NCI-H2227 (cell line): ENCODE measurements around the gene RABEP1.

Experiments used
- DNase-seq: peaks from one replicate; lab custom pipeline; 2025; ENCODE audit not compliant: unreplicated experiment; lab: John Stamatoyannopoulos, UW

The RABEP1 gene

DNA sequence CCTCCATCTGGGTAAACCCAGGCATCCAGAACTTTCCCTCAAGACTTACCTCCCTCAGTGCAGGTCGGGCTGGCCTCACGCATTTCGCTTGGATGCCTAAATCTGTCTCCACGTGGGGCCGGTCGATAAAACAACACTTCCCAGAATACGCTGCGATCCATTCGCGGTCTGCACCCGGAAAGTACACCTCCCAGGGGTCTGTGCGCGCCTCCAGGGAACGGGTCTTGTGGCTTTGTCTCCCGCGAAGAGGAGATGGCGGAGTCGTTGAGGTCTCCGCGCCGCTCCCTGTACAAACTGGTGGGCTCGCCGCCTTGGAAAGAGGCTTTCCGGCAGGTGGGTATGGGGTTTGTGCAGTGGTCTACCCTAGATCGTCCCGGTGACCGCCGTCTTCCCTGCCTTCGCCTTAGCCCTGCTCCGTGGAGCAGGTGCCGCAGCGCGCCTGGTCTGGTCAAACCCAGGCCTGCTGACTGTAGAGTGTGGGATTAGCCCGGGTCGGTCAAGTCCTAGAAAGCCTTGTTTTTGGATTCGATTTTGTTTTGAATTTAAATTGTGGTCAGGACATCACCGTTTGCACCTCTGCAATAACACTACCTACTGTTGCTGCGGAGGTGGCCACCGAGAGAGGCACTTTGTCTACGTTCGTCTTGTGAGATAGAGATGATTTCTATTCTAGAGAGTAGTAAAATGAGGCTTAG lies 138.0 kb downstream of the RABEP1 start, which contains the start of gene RPAIN:
TSS of gene RPAIN (plus strand) at position 224 of the 695 bp plus-strand sequence. CDS start at position 253, 29 bp downstream.
- peak; percentile 90 for DNase-seq

DNA sequence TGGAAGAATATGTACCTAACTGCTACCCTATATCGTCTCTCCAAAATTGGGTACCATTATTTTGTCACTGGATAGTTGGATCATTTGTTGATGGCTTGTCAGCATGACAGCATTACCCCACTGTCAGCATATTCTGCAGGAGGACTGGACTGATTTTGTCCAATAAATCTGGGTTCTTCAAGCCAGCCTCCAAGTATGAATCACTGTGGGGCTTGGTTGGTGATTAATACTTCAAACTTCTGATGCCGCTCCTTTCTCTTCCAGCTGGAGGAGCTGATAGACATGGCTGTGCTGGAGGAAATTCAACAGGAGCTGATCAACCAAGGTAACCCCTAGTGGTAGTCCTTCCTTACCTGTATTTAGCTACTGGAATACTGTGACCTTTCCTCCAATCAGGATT lies 140.4 kb downstream of the RABEP1 start:
- no peak for DNase-seq

DNA sequence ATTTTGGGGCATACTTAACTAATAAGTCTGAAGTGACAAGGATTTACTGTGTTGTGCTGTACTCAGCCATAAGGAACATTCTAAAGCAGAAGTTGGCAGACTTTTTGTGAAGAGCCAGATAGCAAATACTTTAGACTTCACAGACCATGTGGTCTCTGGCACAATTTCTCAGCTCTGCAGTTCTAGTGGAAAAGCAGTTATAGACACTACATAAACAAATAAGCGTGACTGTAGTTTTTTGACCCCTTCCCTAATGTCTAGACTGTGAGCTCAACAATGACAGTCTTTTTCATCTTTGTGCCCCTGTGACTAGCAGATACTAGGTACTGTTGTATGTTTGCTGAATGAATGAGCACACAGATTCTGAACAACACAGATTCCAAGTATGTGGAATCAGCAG lies 142.8 kb downstream of the RABEP1 start:
- DNase-seq, result no peak

DNA sequence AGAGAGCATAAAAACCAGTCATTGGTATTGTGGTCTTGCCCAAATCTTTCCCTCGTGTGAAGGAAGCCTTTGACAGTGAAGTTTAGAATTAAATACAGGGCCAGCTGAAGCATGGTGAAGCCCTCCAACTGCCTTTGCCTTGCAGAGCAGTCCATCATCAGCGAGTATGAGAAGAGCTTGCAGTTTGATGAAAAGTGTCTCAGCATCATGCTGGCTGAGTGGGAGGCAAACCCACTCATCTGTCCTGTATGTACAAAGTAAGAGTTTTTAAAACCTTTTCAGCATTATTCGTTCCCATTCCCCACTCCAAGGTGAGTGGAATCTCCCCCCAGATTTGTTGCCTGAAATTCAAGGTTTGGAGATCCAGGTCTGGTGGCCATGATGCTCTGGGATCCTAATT lies 143.7 kb downstream of the RABEP1 start:
- no peak for DNase-seq

DNA sequence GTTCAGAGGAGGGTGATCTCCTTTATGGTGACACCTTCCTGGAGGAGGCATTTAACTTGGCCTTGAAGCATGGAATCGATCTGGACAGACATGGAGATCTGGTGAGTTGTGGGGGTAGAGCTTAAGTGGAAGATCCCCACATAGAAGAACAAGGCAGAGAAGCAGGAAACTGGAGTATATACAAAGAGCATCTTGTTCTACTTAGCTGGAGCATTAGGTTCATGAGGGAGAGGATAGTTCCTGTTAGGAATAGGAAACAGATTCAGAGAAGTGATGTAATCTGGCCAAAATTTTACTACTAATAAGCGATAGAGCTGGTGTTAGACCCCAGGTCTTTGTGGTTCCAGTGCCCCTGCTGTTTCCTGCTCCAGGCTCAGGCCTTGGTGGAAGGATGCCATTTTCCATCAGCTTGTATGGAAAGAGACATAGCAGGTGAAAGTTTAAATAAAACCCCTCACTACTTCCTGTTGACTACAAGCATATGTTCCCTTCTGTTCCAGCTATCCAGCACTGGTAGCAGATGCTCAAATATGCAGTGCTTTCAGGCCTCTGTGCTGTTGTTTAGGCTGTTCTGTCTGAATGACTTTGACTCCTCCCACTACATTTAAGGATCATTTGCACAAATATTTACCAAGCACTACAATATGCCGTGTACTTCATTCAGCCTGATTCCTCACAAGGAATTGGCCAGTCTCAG lies 147.3 kb downstream of the RABEP1 start:
- no peak for DNase-seq

DNA sequence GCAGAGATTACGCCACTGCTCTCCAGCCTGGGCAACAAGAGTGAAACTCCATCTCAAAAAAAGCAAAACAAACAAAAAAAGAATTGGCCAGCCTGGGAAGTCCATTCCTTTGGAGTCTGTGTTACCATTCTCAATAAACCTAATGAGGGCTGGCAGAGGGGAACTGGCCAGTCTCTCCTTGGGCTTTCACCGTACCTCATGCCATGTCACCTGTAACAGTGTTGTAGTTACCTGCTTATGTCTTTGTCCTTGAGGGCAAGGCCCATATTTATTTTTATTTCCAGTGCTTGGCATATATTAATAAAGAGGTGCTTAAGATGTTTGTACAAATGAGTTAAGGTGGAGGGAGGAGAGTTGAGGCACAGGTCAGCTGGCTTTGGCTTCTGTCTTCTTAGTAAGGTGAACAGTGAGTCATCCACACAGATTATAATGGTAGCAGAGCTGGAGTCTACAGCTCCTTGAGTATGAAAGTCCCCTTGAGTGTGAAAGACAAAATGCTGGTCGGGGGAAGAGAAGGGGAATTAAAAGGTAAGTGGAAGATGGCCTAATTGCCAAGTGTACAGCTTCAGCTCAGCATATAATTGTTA lies 148.4 kb downstream of the RABEP1 start:
- peak; percentile 20 for DNase-seq

DNA sequence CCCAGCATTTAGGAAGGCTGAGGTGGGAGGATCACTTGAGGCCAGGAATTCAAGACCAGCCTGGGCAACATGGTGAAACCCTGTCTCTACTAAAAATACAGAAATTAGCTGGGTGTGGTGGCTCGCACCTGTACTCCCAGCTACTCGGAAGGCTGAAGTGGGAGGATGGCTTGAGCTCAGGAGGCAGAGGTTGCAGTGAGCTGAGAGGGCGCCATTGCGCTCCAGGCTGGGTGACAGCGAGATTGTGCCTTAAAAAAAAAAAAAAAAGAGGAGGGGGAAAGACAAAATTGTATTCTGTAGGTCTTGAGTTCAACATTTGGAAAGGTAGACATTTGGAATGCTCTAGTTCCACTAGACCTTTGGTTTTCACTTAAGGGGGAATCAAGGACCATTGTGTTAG lies 149.2 kb downstream of the RABEP1 start:
- DNase-seq, result peak; percentile 19

DNA sequence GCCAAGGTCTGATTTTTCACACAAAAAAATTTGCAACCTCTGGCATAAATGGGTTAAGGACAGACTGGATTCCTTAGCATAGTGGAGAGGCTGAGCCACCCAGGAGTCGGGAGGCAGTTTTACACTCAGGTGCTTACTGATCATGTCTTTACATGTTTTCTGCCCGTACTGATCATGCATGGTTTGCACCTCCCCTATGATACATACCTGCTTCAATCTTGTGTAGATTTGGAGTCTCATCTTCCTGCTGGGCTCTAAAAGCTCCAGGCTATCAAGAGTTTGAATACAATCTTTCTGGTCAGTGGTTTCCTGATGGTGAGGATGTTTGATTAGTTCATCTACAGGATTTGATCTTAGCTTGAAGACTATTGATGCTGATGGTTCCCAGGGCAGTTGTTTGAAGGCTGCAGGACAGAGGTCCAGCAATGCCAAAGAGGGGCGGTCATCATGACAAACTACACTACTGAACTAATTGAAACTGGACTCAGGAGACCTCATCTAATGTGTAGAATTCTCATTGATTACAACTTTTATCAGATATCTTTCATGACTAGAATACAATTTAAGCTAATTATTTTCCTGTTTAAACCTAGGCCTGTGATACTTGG lies 150.0 kb downstream of the RABEP1 start:
- DNase-seq, result no peak

DNA sequence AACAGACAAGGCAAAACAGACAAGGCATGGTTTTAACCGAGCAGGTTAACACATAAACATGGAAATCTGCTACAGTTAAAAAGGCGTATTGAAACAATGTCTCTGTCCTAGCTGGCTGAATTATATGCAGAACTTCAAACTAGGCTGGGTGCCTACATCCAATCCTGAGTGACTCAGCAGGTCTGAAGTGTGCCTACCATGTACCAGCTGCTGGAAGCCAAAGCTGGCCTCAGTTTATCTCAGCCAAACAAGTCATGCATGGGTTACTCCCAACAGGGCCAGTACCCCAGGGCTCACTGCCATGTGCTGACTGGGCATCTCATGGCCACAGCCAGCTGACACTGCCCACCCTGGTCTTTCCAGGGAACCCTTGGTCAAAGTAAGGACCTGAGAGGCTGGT lies 152.9 kb downstream of the RABEP1 start:
- DNase-seq, result no peak
